ENCODE data around the gene IER3. TPM values are rescaled to one million over a fixed set of nuclear protein-coding genes. Genes with fewer than 3 reads are reported as not detected.
A peak's percentile ranks its signal among the peaks of the same experiment; 100 is the strongest.

Gene IER3
- polyA plus RNA-seq, 1 experiment = 85.2 TPM

GRCh38 chr6:30730601-30731435, 13.5 kb downstream of the IER3 start:
- TF ChIP-seq, protein P1, sequence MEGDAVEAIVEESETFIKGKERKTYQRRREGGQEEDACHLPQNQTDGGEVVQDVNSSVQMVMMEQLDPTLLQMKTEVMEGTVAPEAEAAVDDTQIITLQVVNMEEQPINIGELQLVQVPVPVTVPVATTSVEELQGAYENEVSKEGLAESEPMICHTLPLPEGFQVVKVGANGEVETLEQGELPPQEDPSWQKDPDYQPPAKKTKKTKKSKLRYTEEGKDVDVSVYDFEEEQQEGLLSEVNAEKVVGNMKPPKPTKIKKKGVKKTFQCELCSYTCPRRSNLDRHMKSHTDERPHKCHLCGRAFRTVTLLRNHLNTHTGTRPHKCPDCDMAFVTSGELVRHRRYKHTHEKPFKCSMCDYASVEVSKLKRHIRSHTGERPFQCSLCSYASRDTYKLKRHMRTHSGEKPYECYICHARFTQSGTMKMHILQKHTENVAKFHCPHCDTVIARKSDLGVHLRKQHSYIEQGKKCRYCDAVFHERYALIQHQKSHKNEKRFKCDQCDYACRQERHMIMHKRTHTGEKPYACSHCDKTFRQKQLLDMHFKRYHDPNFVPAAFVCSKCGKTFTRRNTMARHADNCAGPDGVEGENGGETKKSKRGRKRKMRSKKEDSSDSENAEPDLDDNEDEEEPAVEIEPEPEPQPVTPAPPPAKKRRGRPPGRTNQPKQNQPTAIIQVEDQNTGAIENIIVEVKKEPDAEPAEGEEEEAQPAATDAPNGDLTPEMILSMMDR (IDR thresholded peaks at IDR 0.05; ENCODE audit: low read depth, low read length) = peak; percentile 50; the same call in 1 of the 2 replicates
- no peak for DNase-seq (ENCODE audit: low read depth, low spot score)
- H3K27me3 ChIP-seq (ENCODE audit: control insufficient read depth, insufficient read depth, low read length) = no peaks in the 10 kb centered on the region
- no peaks in the 10 kb centered on the region for H3K9me3 ChIP-seq (ENCODE audit: control insufficient read depth, insufficient read depth, low read length)
- H3K4me3 ChIP-seq (ENCODE audit: low read depth, low read length) = no peak overlapping the region
- ChIA-PET POLR2A (interaction anchor here (0.6 to 2.5 kb wide), 4 partner anchors 9 to 171 kb away, joined by 3 to 8 read pairs (median 6); no protein-coding TSS in a partner anchor), CTCF (interaction anchor here (0.8 to 3.1 kb wide), 7 partner anchors 8 to 112 kb away, joined by 3 to 21 read pairs (median 5); no protein-coding TSS in a partner anchor)
- H3K27ac ChIP-seq (ENCODE audit: low read depth, low read length) = no peak overlapping the region

DNA sequence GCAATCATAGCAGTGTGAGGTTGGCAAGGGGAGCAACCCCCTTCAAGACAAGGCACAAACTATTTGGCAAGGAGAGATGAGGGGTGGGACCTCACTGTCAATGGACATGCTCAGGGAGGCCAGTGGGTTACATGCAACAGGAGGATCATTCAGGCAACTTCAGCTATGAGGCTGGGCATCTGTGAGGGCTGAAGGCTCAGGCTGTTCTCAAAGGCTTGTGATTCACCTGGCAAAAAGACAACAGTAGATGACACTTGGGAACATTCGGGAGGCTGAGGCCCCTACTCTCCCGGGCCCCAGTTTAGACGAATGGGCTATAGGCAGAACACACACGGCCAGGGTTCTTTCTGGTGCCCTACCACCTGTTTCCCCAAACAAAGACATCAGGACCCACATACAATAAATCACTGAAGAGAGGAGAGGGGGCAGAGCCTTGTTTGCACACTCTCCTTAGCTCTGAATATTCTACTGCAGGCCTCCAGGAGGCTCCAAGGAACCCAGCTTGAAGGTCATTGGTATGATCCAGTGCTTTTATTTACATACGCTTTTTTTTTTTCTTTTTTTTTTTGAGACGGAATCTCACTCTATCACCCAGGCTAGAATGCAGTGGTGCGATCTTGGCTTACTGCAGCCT, 16.3 kb downstream of the IER3 start:
- H3K27ac ChIP-seq (ENCODE audit: low read depth, low read length) = peak overlapping the region; percentile 21
- H3K4me3 ChIP-seq (ENCODE audit: low read depth, low read length) = no peak overlapping the region
- no peaks in the 10 kb centered on the region for H3K9me3 ChIP-seq (ENCODE audit: control insufficient read depth, insufficient read depth, low read length)
- CTCF ChIA-PET = interaction anchor here (0.9 to 1.9 kb wide), 8 partner anchors 10 to 359 kb away, joined by 3 to 11 read pairs (median 4); partner anchors contain the start of gene VARS2
- TF ChIP-seq, protein P1 (IDR thresholded peaks at IDR 0.05; ENCODE audit: low read depth, low read length) = peak; percentile 56
- DNase-seq (ENCODE audit: low read depth, low spot score) = no peak
- POLR2A ChIA-PET = interaction anchor here (0.6 to 1.0 kb wide), 5 partner anchors 12 to 359 kb away, joined by 3 to 11 read pairs (median 4); no protein-coding TSS in a partner anchor
- H3K27me3 ChIP-seq (ENCODE audit: control insufficient read depth, insufficient read depth, low read length) = no peaks in the 10 kb centered on the region

DNA sequence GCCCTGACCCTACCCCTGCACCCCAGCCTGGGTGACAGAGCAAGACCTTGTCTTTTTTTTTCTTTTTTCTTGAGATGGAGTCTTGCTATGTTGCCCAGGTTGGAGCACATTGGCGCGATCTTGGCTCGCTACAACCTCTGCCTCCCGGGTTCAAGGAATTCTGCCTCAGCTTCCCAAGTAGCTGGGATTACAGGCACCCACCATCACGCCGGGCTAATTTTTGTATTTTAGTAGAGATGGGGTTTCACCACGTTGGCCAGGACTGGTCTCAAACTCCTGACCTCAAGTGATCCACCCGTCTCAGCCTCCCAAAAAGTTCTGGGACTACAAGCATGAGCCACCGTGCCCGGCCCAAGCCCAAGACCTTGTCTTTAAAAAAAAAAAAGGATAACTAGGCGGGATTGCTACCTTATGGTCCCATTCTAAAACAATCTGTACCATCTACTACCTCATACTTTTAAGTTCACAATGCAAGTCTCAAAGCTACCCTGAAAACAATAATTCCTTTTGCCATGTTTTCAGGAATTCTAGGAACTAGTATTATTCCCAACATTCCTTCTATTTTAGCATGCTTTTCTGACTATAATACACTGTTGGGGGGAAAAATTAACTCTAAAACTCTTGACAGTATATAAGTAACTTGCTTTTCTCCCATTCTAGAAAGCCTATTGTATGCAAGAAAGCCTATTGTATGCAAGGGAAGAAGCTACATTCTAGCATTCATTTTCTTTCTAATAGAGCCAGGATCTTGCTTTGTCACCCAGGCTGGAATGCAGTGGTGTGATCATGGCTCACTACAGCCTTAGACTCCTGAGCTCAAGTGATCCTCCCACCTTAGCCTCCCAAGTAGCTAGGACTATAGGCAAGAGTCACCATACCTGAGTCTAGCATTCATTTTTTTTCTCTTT, 17.6 kb downstream of the IER3 start:
- Histone ChIP-seq H3K27me3 (ENCODE audit: control insufficient read depth, insufficient read depth, low read length) (no peaks in the 10 kb centered on the region), H3K9me3 (ENCODE audit: control insufficient read depth, insufficient read depth, low read length) (no peaks in the 10 kb centered on the region), H3K27ac (ENCODE audit: low read depth, low read length) (peak overlapping the region; percentile 21), H3K4me3 (ENCODE audit: low read depth, low read length) (no peak overlapping the region)
- TF ChIP-seq, protein P1 (IDR thresholded peaks at IDR 0.05; ENCODE audit: low read depth, low read length) = no peak
- DNase-seq (ENCODE audit: low read depth, low spot score) = no peak
- CTCF ChIA-PET = interaction anchor here (0.6 to 2.4 kb wide), 6 partner anchors 43 to 923 kb away, joined by 3 to 7 read pairs (median 5); partner anchors contain the start of gene DHX16
- POLR2A ChIA-PET = interaction anchor here (0.6 to 1.5 kb wide), 9 partner anchors 13 to 157 kb away, joined by 3 to 13 read pairs (median 4); partner anchors contain the start of genes DDR1 and FLOT1

GRCh38 chr6:30725713-30726505, 18.4 kb downstream of the IER3 start:
- POLR2A ChIA-PET = interaction anchor here (0.6 to 1.5 kb wide), 9 partner anchors 14 to 92 kb away, joined by 3 to 11 read pairs (median 4); partner anchors contain the start of gene FLOT1
- no peak for DNase-seq (ENCODE audit: low read depth, low spot score)
- no peaks in the 10 kb centered on the region for H3K9me3 ChIP-seq (ENCODE audit: control insufficient read depth, insufficient read depth, low read length)
- CTCF ChIA-PET = interaction anchor here (1.3 to 2.4 kb wide), 2 partner anchors 53 to 361 kb away, joined by 3 to 7 read pairs; partner anchors contain the start of gene DHX16
- TF ChIP-seq, protein P1 (IDR thresholded peaks at IDR 0.05; ENCODE audit: low read depth, low read length) = no peak
- H3K27ac ChIP-seq (ENCODE audit: low read depth, low read length) = peak overlapping the region; percentile 75
- no peaks in the 10 kb centered on the region for H3K27me3 ChIP-seq (ENCODE audit: control insufficient read depth, insufficient read depth, low read length)
- no peak overlapping the region for H3K4me3 ChIP-seq (ENCODE audit: low read depth, low read length)

All from AG04450 (cell line).